IMR-90 (cell line): ENCODE results near the gene LUC7L. TPM values are rescaled to one million over a fixed set of nuclear protein-coding genes. Genes with fewer than 3 reads are reported as not detected.

ENCODE experiments used
- ATAC-seq: fragments of 200-7000 bp; cut with Tn5 transposase; 2 replicates; pipeline ENCODE4 v1.9.1; 2020; ENCODE audit warnings: low read depth, mild to moderate bottlenecking, moderate library complexity
- BruUV-seq: library from RNA; stranded (reverse); fragments of 400-500 nt; replicated peaks from 2 replicates; lab custom pipeline; 2021; lab: Mats Ljungman, UMichigan
- CTCF ChIA-PET: fragments of 300-600 bp; formaldehyde crosslinking; extraction: SDS; loops from one replicate; lab custom pipeline; 2021; ENCODE audit warnings: antibody characterized with exemption; lab: Yijun Ruan, JAX
- POLR2A ChIA-PET: fragments of 300-600 bp; sonication (Branson Sonifier 250); formaldehyde crosslinking; loops from one replicate; lab custom pipeline; 2022; ENCODE audit warnings: antibody characterized with exemption; ENCODE audit not compliant: unreplicated experiment; lab: Charles Lee
- DNase-seq: peaks from one replicate; pipeline ENCODE4 v3.0.0; 2013
- H2AFZ ChIP-seq: replicated peaks from 2 replicates; pipeline ENCODE3; 2013; ENCODE audit warnings: low read length, mild to moderate bottlenecking; ENCODE audit not compliant: poor library complexity
- H2AK5ac ChIP-seq: 2 replicates; pipeline ENCODE4 v1.6.1; 2013; ENCODE audit warnings: low read depth, low read length, inconsistent platforms
- H2AK9ac ChIP-seq: replicated peaks from 2 replicates; pipeline ENCODE3; 2013; ENCODE audit warnings: mild to moderate bottlenecking, low read depth, low read length, moderate library complexity; ENCODE audit not compliant: poor library complexity
- H2BK120ac ChIP-seq: 2 replicates; pipeline ENCODE4 v1.6.1; 2013; ENCODE audit warnings: low read depth, low read length, inconsistent platforms
- H2BK15ac ChIP-seq: 3 replicates; pipeline ENCODE4 v1.6.1; 2013; ENCODE audit warnings: low read depth, low read length, inconsistent platforms
- H2BK20ac ChIP-seq: 2 replicates; pipeline ENCODE4 v1.6.1; 2013; ENCODE audit warnings: low read depth, mild to moderate bottlenecking, inconsistent platforms, low read length, moderate library complexity
- H2BK5ac ChIP-seq: 2 replicates; pipeline ENCODE4 v1.6.1; 2013; ENCODE audit warnings: mild to moderate bottlenecking, low read depth, low read length, inconsistent platforms; ENCODE audit not compliant: poor library complexity, severe bottlenecking
- H3K14ac ChIP-seq: replicated peaks from 2 replicates; pipeline ENCODE4 v1.6.1; 2013; ENCODE audit warnings: low read depth, low read length, inconsistent platforms
- H3K18ac ChIP-seq: 2 replicates; pipeline ENCODE4 v1.6.1; 2013; ENCODE audit warnings: low read depth, low read length, control low read depth
- H3K23ac ChIP-seq: 2 replicates; pipeline ENCODE4 v1.6.1; 2013; ENCODE audit warnings: low read depth, low read length, inconsistent platforms
- H3K27ac ChIP-seq: 2 replicates; pipeline ENCODE4 v1.5.1; 2013; ENCODE audit warnings: mild to moderate bottlenecking, control low read depth, low read length; ENCODE audit not compliant: insufficient read depth
- H3K27me3 ChIP-seq: 2 replicates; pipeline ENCODE4 v1.6.1; 2013; ENCODE audit warnings: low read length; ENCODE audit not compliant: control insufficient read depth, insufficient read depth
- H3K36me3 ChIP-seq: 2 replicates; pipeline ENCODE4 v1.6.1; 2013; ENCODE audit warnings: low read length, mixed read lengths; ENCODE audit not compliant: control insufficient read depth, insufficient read depth
- H3K4ac ChIP-seq: 2 replicates; pipeline ENCODE4 v1.6.1; 2013; ENCODE audit warnings: low read depth, low read length, inconsistent platforms
- H3K4me1 ChIP-seq: 2 replicates; pipeline ENCODE4 v1.6.1; 2013; ENCODE audit warnings: low read length, mixed read lengths; ENCODE audit not compliant: control insufficient read depth, insufficient read depth
- H3K4me2 ChIP-seq: 2 replicates; pipeline ENCODE4 v1.6.1; 2013; ENCODE audit warnings: low read depth, mild to moderate bottlenecking, control low read depth, low read length, moderate library complexity
- H3K4me3 ChIP-seq: 2 replicates; pipeline ENCODE4 v1.5.1; 2013; ENCODE audit warnings: low read depth, mild to moderate bottlenecking, control low read depth, low read length, moderate library complexity; ENCODE audit not compliant: insufficient read depth
- H3K56ac ChIP-seq: 2 replicates; pipeline ENCODE4 v1.6.1; 2013; ENCODE audit warnings: low read length, inconsistent platforms; ENCODE audit not compliant: insufficient read depth; ENCODE audit errors: extremely low read depth
- H3K79me1 ChIP-seq, 2 experiments: 2 replicates each; pipeline ENCODE4 v1.6.1; 2013; ENCODE audit warnings: low read length in 2 of 2, inconsistent platforms in 1 of 2, low read depth in 1 of 2
- H3K9ac ChIP-seq: 2 replicates; pipeline ENCODE4 v1.6.1; 2013; ENCODE audit warnings: low read depth, low read length, control low read depth
- H3K9me1 ChIP-seq: 2 replicates; pipeline ENCODE4 v1.6.1; 2013; ENCODE audit warnings: low read length, inconsistent platforms; ENCODE audit not compliant: insufficient read depth
- H3K9me3 ChIP-seq: 2 replicates; pipeline ENCODE4 v1.6.1; 2013; ENCODE audit warnings: low read length; ENCODE audit not compliant: control insufficient read depth, insufficient read depth
- H4K20me1 ChIP-seq: 2 replicates; pipeline ENCODE4 v1.6.1; 2013; ENCODE audit warnings: low read length, inconsistent platforms; ENCODE audit not compliant: insufficient read depth
- H4K5ac ChIP-seq: 2 replicates; pipeline ENCODE4 v1.6.1; 2013; ENCODE audit warnings: mild to moderate bottlenecking, low read depth, low read length, control low read depth
- H4K8ac ChIP-seq, 2 experiments: 2 replicates each; pipeline ENCODE4 v1.6.1; 2013; ENCODE audit warnings: low read depth in 2 of 2, low read length in 2 of 2, control low read depth in 1 of 2, inconsistent platforms in 1 of 2
- H4K91ac ChIP-seq: 2 replicates; pipeline ENCODE4 v1.6.1; 2013; ENCODE audit warnings: low read depth, low read length, inconsistent platforms; ENCODE audit not compliant: insufficient read depth
- CHD1 ChIP-seq: IDR thresholded peaks from 2 replicates; pipeline ENCODE4 v1.6.1; 2012; ENCODE audit warnings: low read depth, low read length, improper control_type of control experiment
- RCOR1 ChIP-seq: IDR thresholded peaks from 2 replicates; pipeline ENCODE4 v1.6.1; 2012; ENCODE audit warnings: mild to moderate bottlenecking, low read length, improper control_type of control experiment; ENCODE audit not compliant: insufficient replicate concordance
- USF2 ChIP-seq: fragments of 150-350 bp; IDR thresholded peaks from 2 replicates; pipeline ENCODE4 v1.6.1; 2017; ENCODE audit warnings: mild to moderate bottlenecking, antibody characterized with exemption, low read length, low read depth
- WGBS, 2 experiments: methylation state at CpG; one replicate each; pipeline versions ENCODE4 v1.1.5 to v1.1.7; 2013; ENCODE audit warnings: missing lambda C conversion rate in 2 of 2; ENCODE audit not compliant: insufficient read length in 1 of 2; ENCODE audit errors: extremely low coverage in 2 of 2; 5-methylcytosine and 5-hydroxymethylcytosine counted together
- dilution Hi-C: fragments of 300-500 bp; cut with HindIII; formaldehyde crosslinking; loops from one replicate; pipeline ENCODE4 v1.14.3; 2018; ENCODE audit warnings: low sequenced_read_pairs; ENCODE audit not compliant: unreplicated experiment
- in situ Hi-C: fragments of 300-500 bp; cut with MboI; formaldehyde crosslinking; loops from 3 replicates; pipeline ENCODE4 v1.14.3; 2019; ENCODE audit warnings: low sequenced_read_pairs, inconsistent platforms, mixed read lengths
- intact Hi-C: fragments of 100-400 bp; cut with micrococcal nuclease; formaldehyde crosslinking; loops from 2 replicates; pipeline ENCODE4 v1.10.0; 2022
- polyA plus RNA-seq, 3 experiments: library from polyadenylated mRNA; depleted of rRNA; stranded (reverse); fragments of >200 nt; gene quantifications; 2 replicates each; pipeline ENCODE4 v1.2.3, GENCODE V29; 2012; ENCODE audit warnings: low replicate concordance in 1 of 3
- total RNA-seq: library from RNA; depleted of rRNA; stranded (reverse); fragments of >200 nt; gene quantifications from 2 replicates; pipeline ENCODE4 v1.2.3, GENCODE V29; 2012

LUC7L gene
- total and polyA plus RNA-seq, 2 of the 4 experiments (the other 2 are of a cell fraction): 21.5 to 55.6 TPM

- TF ChIP-seq RCOR1 (no peak), CHD1 (no peak), USF2 (no peak)
- no peak overlapping the region for H2BK120ac ChIP-seq
- peaks cover 23% of the 10 kb centered on the region for H4K20me1 ChIP-seq
- peaks cover 4% of the 10 kb centered on the region for H3K9me1 ChIP-seq
- CTCF ChIA-PET: interaction anchor here (0.6 to 1.0 kb wide), 3 partner anchors 12 to 86 kb away, joined by 3 read pairs; no protein-coding TSS in a partner anchor
- H3K14ac ChIP-seq: no peak overlapping the region
- no TSS peak for BruUV-seq
- H2AFZ ChIP-seq: no peak overlapping the region
- H2BK15ac ChIP-seq: no peak overlapping the region
- no peak overlapping the region for H2BK20ac ChIP-seq
- no peak overlapping the region for H2AK9ac ChIP-seq
- H3K79me1 ChIP-seq: peaks cover 23 to 46% of the 10 kb centered on the region in 2 experiments
- DNase-seq: no peak
- 83% methylated on average over 2 of the region's 15 CpGs; no CpG with 5 or more reads in 1 of the 2 experiments for WGBS, 2 experiments
- H2BK5ac ChIP-seq: no peak overlapping the region
- no peak overlapping the region for H3K23ac ChIP-seq
- peaks cover 69% of the 10 kb centered on the region for H3K36me3 ChIP-seq
- H4K91ac ChIP-seq: no peak overlapping the region
- no peak overlapping the region for H3K4me3 ChIP-seq
- no peaks in the 10 kb centered on the region for H3K27me3 ChIP-seq
- in situ Hi-C loops (no loop called here), dilution Hi-C loops (no loop called here), intact Hi-C loops (no loop called here)
- no peaks in the 10 kb centered on the region for H3K4me1 ChIP-seq
- no peak overlapping the region for H3K27ac ChIP-seq
- H4K8ac ChIP-seq: no peak overlapping the region
- POLR2A ChIA-PET: no interaction called here
- H2AK5ac ChIP-seq: no peak overlapping the region
- H3K4ac ChIP-seq: no peak overlapping the region
- no peak overlapping the region for H3K18ac ChIP-seq
- no peak overlapping the region for H3K56ac ChIP-seq
- no peak for ATAC-seq
- H4K5ac ChIP-seq: no peak overlapping the region
- no peaks in the 10 kb centered on the region for H3K9me3 ChIP-seq
- H3K9ac ChIP-seq: no peak overlapping the region
- no peak overlapping the region for H3K4me2 ChIP-seq
These were observed 35.8 kb downstream of the LUC7L start for GRCh38 chr16:193441-193840.
